GM19240 (cell line): ENCODE measurements around the gene NUP62.
"Not testable (repeated sequence)": the region's sequence is repeated elsewhere in the genome, so short reads cannot be mapped to it uniquely, and the experiment has no call there.

Experiments used
- DNase-seq: peaks from one replicate; pipeline ENCODE4 v3.0.0; 2011; ENCODE audit warnings: low spot score; ENCODE audit not compliant: insufficient read length

The NUP62 gene

GRCh38 chr19:49926515-49926914 is 2.8 kb downstream of the NUP62 start:
- no peak for DNase-seq

GRCh38 chr19:49925486-49925885 is 3.8 kb downstream of the NUP62 start:
- DNase-seq = no peak

GRCh38 chr19:49924881-49925210 is 4.5 kb downstream of the NUP62 start:
- DNase-seq = not testable (repeated sequence)

- DNase-seq = no peak
Measured at GRCh38 chr19:49924004-49924880, 5.1 kb downstream of the NUP62 start.

- no peak for DNase-seq
Measured at GRCh38 chr19:49923055-49924003, 6.0 kb downstream of the NUP62 start.

- DNase-seq = no peak
Measured at GRCh38 chr19:49921871-49922795, 7.2 kb downstream of the NUP62 start.

GRCh38 chr19:49920624-49921363 is 8.5 kb downstream of the NUP62 start:
- no peak for DNase-seq

- DNase-seq = no peak
Measured at GRCh38 chr19:49918089-49918488, 11.2 kb downstream of the NUP62 start.

GRCh38 chr19:49916839-49917733 is 12.2 kb downstream of the NUP62 start:
- no peak for DNase-seq

GRCh38 chr19:49915271-49915670 is 14.0 kb downstream of the NUP62 start:
- no peak for DNase-seq

- no peak for DNase-seq
Measured at GRCh38 chr19:49913720-49914119, 15.6 kb downstream of the NUP62 start.

GRCh38 chr19:49912965-49913685 is 16.2 kb downstream of the NUP62 start:
- DNase-seq = no peak

GRCh38 chr19:49911381-49912145 is 17.7 kb downstream of the NUP62 start:
- DNase-seq = peak; percentile 61

GRCh38 chr19:49910179-49910578 is 19.1 kb downstream of the NUP62 start:
- no peak for DNase-seq

- no peak for DNase-seq
Measured at GRCh38 chr19:49908480-49909420, 20.6 kb downstream of the NUP62 start.

- DNase-seq = no peak
Measured at GRCh38 chr19:49907745-49908446, 21.4 kb downstream of the NUP62 start.
